GM04503 (cell line): Measurements from ENCODE around the gene TAF10.

Source experiments
- DNase-seq: peaks from one replicate; pipeline ENCODE4 v3.0.0-alpha.2; 2012; ENCODE audit warnings: low read depth

Gene TAF10

DNA sequence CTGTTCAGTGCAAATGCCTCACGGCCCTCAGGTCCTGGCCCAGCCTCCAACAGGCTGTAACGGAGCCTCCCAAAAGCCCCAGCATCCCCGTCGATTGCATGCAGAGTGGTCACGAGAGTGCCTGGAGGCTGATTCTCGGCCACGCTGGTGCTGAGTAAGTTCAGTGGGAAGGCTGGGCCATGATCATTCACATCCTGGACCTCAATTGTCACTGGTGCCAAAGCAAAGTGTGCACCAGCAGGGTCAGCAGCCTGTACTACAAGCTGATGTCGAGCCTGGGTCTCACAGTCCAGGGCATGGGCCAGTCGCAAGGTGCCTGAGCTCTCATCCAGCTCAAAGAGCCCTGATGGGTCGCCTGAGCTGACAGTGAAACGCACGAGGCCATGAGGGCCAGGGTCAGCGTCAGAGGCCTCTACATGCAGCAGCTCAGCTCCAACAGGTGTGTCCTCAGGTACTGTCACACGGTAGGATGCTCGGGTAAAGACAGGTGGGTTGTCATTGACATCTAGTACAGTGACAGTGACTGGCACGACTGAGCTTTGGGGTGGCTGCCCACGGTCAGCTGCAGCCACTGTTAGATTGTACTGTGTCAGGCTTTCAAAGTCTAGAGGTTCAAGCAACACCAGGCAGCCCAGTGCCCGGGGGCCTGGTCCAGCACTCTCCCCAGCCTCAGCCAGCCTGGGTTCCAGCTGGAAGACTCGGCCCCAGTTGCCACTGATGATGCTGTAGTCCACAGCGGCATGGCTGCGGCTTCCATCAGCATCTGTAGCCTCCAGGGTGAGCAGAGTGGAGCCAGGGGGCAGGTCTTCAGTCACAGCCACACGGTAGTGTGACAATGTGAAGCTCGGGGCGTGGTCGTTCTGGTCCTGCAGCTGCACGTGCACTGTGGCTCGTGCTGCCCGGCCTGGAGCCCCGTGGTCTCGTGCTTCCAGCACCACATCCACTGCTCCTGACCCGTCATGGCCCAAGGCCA, 11.7 kb upstream of the TAF10 start:
- no peak for DNase-seq

DNA sequence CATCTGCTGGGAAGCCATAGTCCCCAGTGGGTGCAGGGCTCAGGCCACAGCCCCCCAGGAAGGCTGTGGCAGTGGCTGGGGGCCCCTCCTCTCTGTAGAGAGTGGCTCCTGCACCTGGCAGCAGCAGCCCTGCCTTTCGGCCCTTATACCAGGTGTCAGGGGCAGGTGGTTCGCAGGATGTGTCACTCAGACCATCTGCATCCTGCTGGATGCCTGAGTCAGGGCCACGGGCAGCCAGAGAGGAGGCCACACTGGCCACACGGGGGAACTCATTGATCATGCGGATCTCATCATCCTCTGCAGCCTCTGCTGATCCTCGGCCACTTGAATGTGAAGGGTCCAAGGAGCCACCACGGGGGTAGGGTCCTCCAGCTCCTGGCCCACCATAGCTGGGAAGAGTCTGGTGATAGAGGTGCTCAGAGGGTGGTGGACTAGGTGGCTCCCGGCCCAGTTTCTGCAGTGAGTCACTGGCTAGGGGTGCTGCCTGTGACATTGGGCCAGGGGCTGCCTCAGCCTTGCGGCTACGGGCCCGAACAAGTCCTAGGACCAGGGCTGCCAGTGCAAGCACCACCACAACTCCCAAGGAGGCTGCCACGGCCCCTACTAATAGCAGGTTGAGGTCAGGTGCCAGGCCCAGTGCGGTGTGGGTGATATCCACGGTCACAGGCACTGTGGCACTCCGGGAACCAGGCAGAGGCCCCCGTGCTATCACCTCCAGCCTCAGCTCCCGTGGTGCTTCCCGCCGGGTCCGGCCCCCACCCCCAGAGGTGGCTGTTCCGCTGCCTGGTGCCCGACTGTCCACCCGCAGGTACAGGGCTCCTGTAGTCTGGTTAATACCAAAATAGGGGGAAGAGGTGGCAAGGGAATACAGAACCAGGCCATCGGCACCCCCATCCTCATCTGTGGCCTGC, 10.5 kb upstream of the TAF10 start:
- no peak for DNase-seq

DNA sequence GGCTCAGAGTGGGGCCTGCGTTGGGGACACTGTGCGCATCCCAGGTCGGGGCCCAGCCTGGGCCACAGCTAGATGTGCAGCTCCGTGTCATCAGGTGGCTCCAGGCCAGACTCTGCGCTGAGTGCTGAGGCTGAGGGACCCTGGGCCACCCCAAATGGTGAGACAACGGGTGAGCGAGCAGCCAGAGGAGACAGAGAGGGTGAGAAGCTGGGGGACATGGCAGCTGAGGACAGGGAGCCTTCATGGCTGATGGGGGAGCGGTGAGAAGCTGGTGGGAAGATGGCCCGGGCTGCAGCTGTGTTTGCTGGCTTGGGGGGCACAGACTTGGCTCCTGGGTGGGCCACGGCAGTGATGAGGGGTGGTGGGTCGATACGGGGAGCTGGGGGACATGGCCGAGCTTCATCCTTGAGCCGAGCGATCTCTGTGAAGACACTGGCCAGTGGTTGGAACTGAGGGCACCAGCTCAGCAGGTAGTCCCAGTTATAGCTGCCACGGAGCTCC, 9.7 kb upstream of the TAF10 start:
- no peak for DNase-seq

DNA sequence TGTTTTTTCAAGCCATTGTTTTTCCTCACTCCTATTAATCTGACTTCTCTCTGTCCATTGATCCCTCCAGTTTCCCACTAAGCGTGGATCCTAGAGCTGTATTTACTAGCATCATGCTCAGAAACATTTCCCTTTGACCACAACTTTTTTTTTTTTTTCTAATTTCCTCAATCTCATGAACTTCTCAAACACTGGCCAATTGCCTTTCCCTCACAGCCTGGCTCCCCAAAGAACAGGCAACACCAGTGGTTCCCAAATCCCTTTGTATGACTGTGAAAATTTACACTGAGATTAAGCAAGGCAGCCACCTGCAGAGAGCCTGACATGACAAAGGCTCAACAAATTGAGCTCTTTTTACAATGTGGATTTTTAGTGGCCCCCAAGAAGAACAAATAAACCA, 8.6 kb upstream of the TAF10 start:
- no peak for DNase-seq

DNA sequence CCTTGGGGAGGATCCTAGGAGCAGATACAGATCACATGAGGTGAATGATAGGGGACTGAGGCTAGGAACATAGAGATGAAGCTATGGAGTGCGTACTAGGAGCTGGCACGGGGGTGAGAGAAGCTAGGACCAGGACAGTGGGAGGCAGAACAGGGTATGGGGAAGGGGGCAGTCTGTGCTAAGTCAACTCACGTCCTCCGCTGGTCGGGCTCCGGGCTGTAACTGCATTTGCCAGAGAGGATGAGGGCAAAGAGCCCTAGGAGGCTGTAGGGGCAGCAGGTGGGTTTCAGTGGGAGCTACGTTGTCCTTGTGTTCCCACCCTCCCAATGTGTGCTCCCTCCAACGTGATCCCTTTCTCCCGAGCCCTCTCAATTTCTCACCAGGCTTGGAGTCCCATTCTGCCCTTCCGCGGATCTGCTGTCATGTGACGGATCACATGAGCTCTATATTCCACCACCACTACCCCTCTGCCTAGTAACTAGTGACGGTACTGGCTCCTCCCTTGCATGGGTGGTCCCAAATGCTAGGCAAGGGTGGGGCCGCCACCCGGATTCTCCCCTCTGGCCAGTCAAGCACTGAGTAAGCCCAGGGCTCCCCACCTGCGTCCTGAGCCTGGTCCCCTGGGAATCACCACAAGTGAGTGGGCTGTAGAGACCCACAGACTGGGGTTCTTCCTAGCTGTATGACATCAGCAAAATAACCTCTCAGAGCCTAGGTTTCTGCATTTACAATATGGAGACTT, 7.2 kb upstream of the TAF10 start, which contains the start of gene TPP1:
TSS of gene TPP1 (minus strand) at position 419 of the 742 bp plus-strand sequence. CDS start at position 397, 22 bp downstream.
- peak; percentile 80 for DNase-seq

DNA sequence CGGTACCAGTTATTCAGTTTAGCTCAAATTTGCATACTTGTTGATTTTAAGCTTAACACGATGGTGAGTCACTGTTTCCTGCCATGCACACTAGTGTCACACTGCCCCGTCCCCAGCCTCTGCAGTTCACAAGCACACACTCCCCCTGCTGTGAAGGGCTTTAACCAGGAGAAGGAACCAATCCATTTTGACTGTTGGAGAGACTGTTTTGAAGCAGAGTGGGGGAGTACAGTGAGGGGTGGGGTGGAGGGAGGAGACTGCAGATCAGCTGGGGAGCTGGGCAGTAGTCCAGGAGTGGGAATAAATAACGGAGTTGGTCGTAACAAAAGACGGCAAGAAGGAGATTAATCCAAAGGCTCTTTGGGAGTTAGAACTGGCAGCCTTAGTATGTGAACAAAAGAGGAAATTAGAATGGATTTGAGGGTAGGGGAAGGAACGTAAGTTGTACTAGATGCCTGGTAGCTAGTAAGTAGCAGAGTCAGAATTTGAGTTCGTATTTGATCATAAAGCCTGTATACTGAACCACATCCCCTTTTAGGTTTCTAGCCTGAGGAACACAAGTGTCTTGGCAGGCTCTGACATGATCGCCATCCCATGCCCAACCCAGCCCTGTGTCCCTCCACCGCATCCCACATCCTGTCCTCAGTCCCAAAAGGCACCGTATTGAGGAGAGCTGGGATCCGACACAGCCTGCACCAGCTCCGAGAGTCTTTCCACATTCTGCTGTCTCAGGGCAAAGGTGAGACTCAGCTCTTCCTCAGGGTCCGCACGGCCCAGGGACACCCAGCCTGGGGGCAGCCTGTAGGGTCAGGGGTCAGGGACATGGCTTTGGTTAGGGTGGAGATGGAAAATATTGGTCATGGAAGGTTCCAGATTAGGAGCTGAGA, 6.3 kb upstream of the TAF10 start:
- no peak for DNase-seq

DNA sequence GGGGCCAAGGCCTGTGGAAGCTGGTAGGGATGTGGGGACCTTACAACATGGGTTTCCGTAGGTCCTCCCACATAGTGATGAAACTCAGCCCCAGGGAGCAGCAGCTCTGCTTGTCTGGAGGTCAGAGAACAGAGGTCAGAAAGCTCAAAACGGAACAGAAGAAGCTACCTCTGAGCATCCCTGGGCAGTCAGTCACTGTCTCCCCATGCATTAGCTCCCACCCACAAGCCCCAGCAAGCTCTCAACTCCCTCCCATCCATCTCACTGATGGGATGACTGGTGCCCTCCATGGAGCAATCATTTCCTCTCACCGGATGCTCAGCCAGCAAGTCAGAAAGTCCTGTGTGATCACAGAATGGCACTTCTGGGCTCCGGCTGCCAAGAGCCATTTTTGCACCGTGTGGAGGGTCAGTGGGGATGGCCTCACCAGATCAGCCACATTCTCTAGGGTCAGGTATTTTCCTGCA, 5.3 kb upstream of the TAF10 start:
- no peak for DNase-seq

DNA sequence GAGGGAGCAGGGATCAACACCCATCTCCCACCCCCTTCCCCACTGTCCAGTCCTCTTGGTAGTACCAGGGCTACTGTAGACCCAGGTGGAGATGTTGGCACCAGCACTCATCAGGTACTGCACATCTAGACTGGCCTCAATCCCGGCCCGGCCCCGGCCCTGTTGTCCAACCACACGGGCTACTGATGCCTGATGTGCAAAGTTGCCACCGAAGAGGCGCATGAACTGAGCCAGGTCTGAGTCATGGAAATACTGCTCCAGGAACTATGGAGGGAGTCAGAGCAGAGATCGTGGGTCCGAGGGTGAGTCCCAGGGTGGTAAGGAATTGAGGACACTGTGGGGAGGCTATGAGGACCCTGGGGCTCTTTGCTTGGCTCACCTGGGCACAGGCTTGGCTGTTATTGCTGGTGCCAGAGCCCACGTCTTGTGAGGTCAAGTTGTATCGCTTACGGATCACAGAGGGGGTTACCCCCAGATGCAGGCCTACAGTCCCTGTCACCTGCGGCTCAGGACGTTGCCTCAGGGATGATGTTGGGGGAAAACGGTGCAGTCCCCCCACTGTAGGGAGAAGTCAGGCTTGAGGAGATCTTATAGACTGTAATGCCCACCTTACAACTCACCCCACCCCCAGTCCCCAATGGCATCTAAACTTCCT, 4.7 kb upstream of the TAF10 start:
- DNase-seq = no peak

DNA sequence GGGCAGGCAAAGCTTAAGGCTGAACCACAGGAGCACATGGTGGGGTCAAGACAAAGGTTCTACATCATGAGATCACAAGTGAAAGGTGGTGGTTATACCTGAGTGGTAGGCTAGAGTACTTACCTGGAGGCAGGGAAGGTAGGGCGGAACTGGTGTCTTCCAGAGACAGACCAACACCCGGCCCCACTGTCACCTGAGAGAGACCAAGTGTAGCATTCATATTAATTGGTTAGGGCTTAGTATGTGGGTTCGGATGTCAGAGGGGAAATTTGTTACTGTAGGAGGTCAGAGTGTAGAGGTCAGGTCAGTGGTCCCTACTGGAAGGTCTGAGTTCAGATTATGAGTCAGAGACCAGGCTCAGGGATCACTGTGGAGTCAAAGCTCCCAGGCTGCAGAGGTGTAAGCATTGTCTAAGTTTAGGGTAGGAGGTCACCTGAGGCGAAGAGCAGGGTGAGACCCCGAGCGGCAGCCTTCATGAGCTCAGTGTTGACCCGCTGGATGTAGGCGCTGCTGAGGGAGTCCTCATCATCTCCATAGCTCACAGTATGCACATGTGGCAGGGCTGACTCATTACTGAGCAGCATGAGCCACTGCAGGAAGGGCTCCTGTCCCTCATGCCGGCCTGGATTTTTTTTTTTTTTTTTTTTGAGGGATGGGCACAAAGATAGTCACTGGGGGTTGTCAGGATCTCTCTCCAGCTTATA, 4.0 kb upstream of the TAF10 start:
- DNase-seq = no peak

DNA sequence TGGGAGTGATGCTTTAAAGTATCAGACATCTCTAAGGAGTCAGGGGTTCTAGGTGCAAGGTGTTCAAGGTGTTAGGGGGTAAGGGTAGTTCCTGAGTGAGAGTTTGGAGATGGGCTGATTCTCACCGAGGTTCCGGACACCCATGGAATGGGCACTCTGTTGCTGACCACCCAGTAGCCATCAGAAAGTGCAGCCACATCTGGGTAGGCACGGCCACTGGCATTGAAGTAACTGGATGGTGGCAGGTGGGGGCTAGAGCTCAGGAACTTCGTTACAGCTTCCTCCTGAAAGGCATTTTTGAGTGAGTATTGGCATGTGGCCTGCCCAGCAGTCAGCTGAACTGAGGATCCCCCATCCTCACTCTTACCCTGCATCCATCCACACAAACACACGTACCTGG, 3.0 kb upstream of the TAF10 start:
- DNase-seq = no peak

DNA sequence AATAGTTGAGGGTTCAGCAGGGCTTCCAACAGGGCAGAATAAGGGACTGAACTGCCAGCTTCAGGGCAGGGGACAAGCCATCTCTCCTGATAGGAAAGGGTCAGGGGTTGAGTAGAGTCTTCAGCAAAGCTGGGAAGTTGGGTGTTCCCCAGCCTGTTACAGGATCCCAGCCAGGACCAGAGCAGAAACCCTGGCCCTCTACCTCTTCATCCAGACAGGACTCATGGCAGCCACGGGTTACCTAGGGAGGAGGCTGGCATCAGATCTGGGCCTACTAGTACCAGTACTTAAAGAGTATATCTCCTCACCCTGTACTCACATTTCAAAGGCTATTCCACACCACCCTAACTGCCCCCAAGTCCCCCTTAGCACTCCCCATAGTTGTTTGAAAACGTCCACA, 2.4 kb upstream of the TAF10 start:
- no peak for DNase-seq

DNA sequence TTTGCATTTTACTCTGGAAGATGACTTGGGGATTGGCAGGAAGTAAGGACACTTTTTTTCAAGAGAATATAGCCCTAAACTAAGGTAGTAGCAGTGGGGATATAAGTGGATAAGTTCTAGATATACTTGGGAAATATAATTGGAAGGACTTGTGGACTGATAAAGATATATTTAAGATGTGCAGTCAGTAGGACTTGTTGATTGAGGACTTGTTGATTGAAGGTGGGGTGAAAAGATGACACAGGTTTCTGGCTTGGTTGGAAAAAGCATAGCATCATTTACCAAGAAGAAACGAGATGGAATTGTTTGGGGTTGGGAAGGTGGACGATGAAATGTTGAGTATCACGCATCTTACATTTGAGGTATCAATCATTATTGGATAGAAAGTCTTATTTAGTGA, 1.5 kb upstream of the TAF10 start:
- no peak for DNase-seq

DNA sequence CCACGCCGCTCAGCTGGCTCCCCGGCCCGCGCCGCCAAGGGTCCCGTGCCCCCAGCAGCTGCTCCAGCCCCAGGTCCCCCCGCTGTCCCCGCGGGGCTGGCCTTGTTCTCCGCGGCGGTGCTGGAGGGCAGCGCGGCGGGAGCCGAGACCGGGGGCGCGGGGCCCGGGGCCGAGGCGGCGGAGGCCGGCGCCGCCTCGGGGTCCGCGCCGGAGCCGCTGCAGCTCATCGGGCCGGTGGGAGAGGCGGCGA, 128 bp downstream of the TAF10 start:
- DNase-seq = no peak

DNA sequence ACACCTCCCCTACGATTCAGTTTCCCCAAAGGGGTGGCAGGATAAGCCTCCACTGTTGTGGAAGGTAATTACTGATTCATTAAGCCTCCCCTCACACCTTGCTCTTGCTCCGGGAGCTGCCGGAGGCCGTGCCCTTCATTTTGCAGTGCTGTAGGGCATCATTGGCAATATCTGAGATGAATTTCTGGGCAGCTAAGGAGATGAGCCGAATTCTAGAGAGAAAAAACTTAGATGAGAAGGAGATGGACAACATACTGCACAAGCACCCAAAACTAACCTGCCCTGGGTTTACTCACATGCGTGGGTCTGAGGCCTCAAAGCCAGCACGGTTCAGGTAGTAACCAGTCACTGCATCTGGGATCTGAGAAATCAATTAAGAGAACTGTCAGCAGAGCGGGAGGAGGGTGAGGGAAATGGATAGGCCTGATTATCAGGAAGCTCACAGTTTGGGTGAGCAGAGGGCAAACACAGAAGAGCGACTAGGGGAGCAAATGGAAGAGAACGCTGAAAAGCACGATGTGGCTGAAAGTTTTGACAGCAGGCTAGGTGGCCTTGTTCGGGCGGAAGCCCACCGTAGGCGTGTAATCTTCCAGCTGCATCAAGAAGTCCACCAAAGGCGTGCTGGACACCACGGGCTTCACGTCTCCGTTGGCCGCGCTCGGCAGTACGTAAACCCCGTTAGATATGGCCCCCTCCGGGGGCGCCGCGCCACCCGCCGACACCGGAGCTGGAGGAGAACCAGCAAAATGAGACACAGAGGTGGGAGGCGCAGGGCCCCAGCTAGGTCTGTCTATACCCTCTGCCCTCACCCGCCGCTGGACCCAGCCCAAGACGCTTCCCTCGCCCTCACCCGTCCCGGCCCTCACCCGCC, 689 bp downstream of the TAF10 start:
- no peak for DNase-seq

DNA sequence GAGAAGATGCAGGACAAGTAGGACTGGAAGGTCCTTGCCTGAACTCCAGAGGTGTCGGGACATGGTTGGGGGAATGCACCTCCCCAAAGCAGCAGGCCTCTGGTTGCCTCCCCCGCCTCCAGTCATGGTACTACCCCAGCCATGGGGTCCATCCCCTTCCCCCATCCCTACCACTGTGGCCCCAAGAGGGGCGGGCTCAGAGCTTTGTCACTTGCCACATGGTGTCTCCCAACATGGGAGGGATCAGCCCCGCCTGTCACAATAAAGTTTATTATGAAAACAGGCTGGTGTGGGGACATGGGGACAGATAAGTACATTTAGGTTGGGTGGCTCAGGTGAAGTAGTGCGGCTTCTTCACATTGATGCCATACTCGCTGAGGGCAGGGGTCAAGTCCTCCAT, 1.4 kb downstream of the TAF10 start:
- DNase-seq = no peak

DNA sequence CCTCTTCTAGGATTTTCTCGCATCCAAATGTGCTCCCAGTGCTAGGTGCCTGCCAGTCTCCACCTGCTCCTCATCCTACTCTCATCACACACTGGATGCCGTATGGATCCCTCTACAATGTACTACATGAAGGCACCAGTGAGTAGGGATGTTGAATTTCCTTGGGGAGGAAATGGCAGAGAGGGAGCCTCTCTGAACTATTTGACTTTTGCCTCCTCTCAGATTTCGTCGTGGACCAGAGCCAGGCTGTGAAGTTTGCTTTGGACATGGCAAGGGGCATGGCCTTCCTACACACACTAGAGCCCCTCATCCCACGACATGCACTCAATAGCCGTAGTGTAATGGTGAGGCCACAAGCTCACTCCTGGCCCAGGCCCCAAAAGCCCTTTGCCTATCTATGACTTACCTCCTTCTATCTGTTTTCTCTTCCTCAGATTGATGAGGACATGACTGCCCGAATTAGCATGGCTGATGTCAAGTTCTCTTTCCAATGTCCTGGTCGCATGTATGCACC, 2.5 kb downstream of the TAF10 start:
- no peak for DNase-seq

DNA sequence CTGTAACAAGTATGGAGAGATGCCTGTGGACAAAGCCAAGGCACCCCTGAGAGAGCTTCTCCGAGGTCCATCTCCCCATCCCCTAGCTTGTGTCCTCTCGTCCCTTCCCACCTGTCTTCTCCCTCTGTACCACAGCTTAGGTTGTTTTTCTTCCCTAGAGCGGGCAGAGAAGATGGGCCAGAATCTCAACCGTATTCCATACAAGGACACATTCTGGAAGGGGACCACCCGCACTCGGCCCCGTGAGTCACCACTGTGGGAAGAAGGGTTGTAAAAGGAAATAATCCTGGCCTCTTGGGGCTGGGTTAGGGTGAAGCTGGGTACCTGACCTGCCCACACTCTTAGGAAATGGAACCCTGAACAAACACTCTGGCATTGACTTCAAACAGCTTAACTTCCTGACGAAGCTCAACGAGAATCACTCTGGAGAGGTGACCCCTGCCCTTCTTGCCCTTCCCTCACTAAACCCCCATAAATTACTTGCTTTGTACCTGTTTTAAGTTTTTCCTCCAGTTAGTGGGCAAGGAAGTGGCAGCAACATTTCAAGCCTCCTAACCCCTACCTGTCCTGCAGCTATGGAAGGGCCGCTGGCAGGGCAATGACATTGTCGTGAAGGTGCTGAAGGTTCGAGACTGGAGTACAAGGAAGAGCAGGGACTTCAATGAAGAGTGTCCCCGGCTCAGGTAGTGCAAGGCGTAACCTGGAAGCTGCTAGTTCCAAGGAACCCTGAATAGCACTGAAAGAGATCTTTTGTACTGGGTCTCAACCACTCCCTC, 3.1 kb downstream of the TAF10 start:
- DNase-seq = no peak

DNA sequence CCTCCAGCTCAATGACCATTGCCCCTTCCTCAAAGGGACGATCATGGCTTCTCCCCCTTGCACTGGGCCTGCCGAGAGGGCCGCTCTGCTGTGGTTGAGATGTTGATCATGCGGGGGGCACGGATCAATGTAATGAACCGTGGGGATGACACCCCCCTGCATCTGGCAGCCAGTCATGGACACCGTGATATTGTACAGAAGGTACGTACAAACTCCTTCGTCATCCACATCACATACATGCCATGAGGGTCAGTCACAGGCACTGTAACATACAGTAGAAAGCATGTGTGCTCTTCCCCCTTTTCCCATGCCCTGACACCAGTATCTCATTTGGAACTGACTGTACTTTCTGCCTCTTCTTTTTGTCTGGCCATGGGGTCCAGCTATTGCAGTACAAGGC, 4.0 kb downstream of the TAF10 start:
- DNase-seq = no peak
